Measurements from ENCODE around the gene TTLL4.

DNA sequence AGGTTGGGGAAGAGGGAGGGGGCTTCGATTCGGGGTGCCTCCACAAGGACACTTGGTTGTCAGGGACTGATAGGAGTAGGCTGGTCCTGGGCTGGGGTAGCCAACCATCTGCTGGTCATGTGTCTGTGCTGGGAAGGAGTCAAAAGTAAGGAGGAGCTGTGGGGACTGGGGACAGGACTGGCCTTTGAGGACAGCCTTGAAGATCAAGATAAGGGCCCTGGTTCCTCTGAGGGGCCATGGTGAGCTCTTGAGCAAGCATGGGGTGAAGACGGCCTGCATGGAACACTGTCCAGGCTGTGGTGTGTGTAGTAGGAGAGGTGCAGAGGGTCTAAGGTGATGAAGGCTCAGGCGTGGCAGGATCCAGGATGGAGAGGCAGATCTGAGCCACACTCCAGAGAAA lies 73.1 kb downstream of the TTLL4 start:
- TF ChIP-seq POLR2A (IDR thresholded peaks at IDR 0.05; ENCODE audit: low read depth, low read length) (no peak), TAF1 (IDR thresholded peaks at IDR 0.05; ENCODE audit: low read depth, low read length) (no peak)

Data from GM12891 (cell line).